ENCODE measurements around the gene ARVCF.

- TF ChIP-seq, protein P1, sequence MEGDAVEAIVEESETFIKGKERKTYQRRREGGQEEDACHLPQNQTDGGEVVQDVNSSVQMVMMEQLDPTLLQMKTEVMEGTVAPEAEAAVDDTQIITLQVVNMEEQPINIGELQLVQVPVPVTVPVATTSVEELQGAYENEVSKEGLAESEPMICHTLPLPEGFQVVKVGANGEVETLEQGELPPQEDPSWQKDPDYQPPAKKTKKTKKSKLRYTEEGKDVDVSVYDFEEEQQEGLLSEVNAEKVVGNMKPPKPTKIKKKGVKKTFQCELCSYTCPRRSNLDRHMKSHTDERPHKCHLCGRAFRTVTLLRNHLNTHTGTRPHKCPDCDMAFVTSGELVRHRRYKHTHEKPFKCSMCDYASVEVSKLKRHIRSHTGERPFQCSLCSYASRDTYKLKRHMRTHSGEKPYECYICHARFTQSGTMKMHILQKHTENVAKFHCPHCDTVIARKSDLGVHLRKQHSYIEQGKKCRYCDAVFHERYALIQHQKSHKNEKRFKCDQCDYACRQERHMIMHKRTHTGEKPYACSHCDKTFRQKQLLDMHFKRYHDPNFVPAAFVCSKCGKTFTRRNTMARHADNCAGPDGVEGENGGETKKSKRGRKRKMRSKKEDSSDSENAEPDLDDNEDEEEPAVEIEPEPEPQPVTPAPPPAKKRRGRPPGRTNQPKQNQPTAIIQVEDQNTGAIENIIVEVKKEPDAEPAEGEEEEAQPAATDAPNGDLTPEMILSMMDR (IDR thresholded peaks at IDR 0.05), result no peak
- no peak for TF ChIP-seq POLR2A (IDR thresholded peaks at IDR 0.05)
Observed at GRCh38 chr22:19940536-19941364, 75.9 kb downstream of the ARVCF start.
